Hematopoietic multipotent progenitor cell treated with erythropoietin and hydrocortisone succinate and interleukin-3 and kit ligand, for 4 days (in vitro differentiated cells): ENCODE results near the gene LYRM7.

ENCODE experiments used
- DNase-seq: peaks from one replicate; pipeline ENCODE4 v3.0.0-alpha.2; 2015

LYRM7 gene

GRCh38 chr5:131182839-131183238, 12.1 kb downstream of the LYRM7 start:
- no peak for DNase-seq

GRCh38 chr5:131185523-131186104, 14.9 kb downstream of the LYRM7 start:
- no peak for DNase-seq

GRCh38 chr5:131186561-131187256, 16.0 kb downstream of the LYRM7 start:
- no peak for DNase-seq

- no peak for DNase-seq
Observed at GRCh38 chr5:131193106-131193505, 22.4 kb downstream of the LYRM7 start.

GRCh38 chr5:131193897-131194296, 23.2 kb downstream of the LYRM7 start:
- peak; percentile 42 for DNase-seq

- DNase-seq: no peak
Observed at GRCh38 chr5:131194725-131195124, 24.0 kb downstream of the LYRM7 start.

GRCh38 chr5:131195696-131196095, 25.0 kb downstream of the LYRM7 start:
- no peak for DNase-seq

GRCh38 chr5:131196331-131196730, 25.6 kb downstream of the LYRM7 start:
- no peak for DNase-seq

GRCh38 chr5:131198625-131199024, 27.9 kb downstream of the LYRM7 start:
- no peak for DNase-seq

GRCh38 chr5:131200560-131200959, 29.8 kb downstream of the LYRM7 start:
- no peak for DNase-seq

GRCh38 chr5:131204964-131205363, 34.2 kb downstream of the LYRM7 start:
- no peak for DNase-seq

- no peak for DNase-seq
Observed at GRCh38 chr5:131206061-131206460, 35.3 kb downstream of the LYRM7 start.

- DNase-seq: peak; percentile 65
Observed at GRCh38 chr5:131206772-131207171, 36.0 kb downstream of the LYRM7 start.

- no peak for DNase-seq
Observed at GRCh38 chr5:131209175-131209505, 38.4 kb downstream of the LYRM7 start.

GRCh38 chr5:131209506-131210150, 38.9 kb downstream of the LYRM7 start:
- DNase-seq: peak; percentile 91

- DNase-seq: no peak
Observed at GRCh38 chr5:131210151-131210510, 39.4 kb downstream of the LYRM7 start.

- no peak for DNase-seq
Observed at GRCh38 chr5:131211669-131212068, 40.9 kb downstream of the LYRM7 start.

- peak; percentile 15 for DNase-seq
Observed at GRCh38 chr5:131212471-131213021, 41.8 kb downstream of the LYRM7 start.

GRCh38 chr5:131214609-131215227, 44.0 kb downstream of the LYRM7 start:
- DNase-seq: no peak

GRCh38 chr5:131217791-131218190, 47.0 kb downstream of the LYRM7 start:
- no peak for DNase-seq

- no peak for DNase-seq
Observed at GRCh38 chr5:131218392-131218791, 47.6 kb downstream of the LYRM7 start.

GRCh38 chr5:131220566-131220965, 49.8 kb downstream of the LYRM7 start:
- DNase-seq: no peak

- DNase-seq: no peak
Observed at GRCh38 chr5:131221008-131221703, 50.4 kb downstream of the LYRM7 start.
